WTC11 (cell line): ENCODE results near the gene PDGFRB. TPM values are rescaled to one million over a fixed set of nuclear protein-coding genes. Genes with fewer than 3 reads are reported as not detected.

Experiments used
- ATAC-seq: fragments of 200-7000 bp; cut with Tn5 transposase; 2 replicates; pipeline ENCODE4 v1.10.0; 2021; ENCODE audit warnings: mild to moderate bottlenecking, moderate library complexity
- CTCF ChIA-PET: fragments of 300-600 bp; sonication (Branson Sonifier 250); formaldehyde crosslinking; loops from one replicate; lab custom pipeline; 2021; ENCODE audit warnings: antibody characterized with exemption; lab: Charles Lee
- POLR2A ChIA-PET: fragments of 350-600 bp; sonication (Branson Sonifier 250); formaldehyde crosslinking; loops from one replicate; lab custom pipeline; 2021; ENCODE audit warnings: antibody characterized with exemption; lab: Charles Lee
- DNase-seq: peaks from one replicate; pipeline ENCODE4 v3.0.0; 2021; ENCODE audit warnings: low spot score
- H3K27ac Mint-ChIP-seq: 2 replicates; pipeline ENCODE4 v1.8.0; 2021; ENCODE audit warnings: mixed read lengths
- H3K27me3 Mint-ChIP-seq: 2 replicates; pipeline ENCODE4 v1.8.0; 2021; ENCODE audit warnings: low read depth, mild to moderate bottlenecking, moderate library complexity, mixed read lengths
- H3K36me3 Mint-ChIP-seq: 2 replicates; pipeline ENCODE4 v1.8.0; 2021; ENCODE audit warnings: mixed read lengths
- H3K4me1 Mint-ChIP-seq: 2 replicates; pipeline ENCODE4 v1.8.0; 2022; ENCODE audit warnings: mixed read lengths
- H3K4me3 Mint-ChIP-seq: 2 replicates; pipeline ENCODE4 v1.8.0; 2021; ENCODE audit warnings: mild to moderate bottlenecking, moderate library complexity, mixed read lengths
- H3K9me3 Mint-ChIP-seq: 2 replicates; pipeline ENCODE4 v1.8.0; 2021; ENCODE audit warnings: mixed read lengths
- E2F5 ChIP-seq: sonication (generic); formaldehyde crosslinking; IDR thresholded peaks from 2 replicates; pipeline ENCODE4 v1.8.1; 2022; ENCODE audit warnings: mild to moderate bottlenecking, moderate library complexity, missing genetic modification reagents
- FOXJ3 ChIP-seq: sonication (generic); formaldehyde crosslinking; IDR thresholded peaks from 2 replicates; pipeline ENCODE4 v1.9.0; 2021; ENCODE audit warnings: missing genetic modification reagents, mild to moderate bottlenecking, borderline replicate concordance
- JAZF1 ChIP-seq: fragments of 250-450 bp; sonication (Bioruptor Pico); IDR thresholded peaks from 2 replicates; pipeline ENCODE4 v1.9.0; 2021; ENCODE audit warnings: moderate library complexity, mild to moderate bottlenecking, inconsistent platforms
- JUN ChIP-seq: sonication (generic); formaldehyde crosslinking; IDR thresholded peaks from 2 replicates; pipeline ENCODE4 v1.8.0; 2023; ENCODE audit warnings: mild to moderate bottlenecking, missing genetic modification reagents
- PRRX2 ChIP-seq: fragments of 250-450 bp; sonication (Bioruptor Pico); IDR thresholded peaks from 2 replicates; pipeline ENCODE4 v1.8.0; 2021; ENCODE audit warnings: mild to moderate bottlenecking
- TCF7 ChIP-seq: sonication (generic); formaldehyde crosslinking; IDR thresholded peaks from 2 replicates; pipeline ENCODE4 v1.8.0; 2022; ENCODE audit warnings: mild to moderate bottlenecking, low read depth, missing genetic modification reagents, moderate library complexity
- ZNF232 ChIP-seq: sonication (generic); formaldehyde crosslinking; IDR thresholded peaks from 2 replicates; pipeline ENCODE4 v1.8.0; 2022; ENCODE audit warnings: mild to moderate bottlenecking, missing genetic modification reagents
- ZNF263 ChIP-seq: sonication (generic); formaldehyde crosslinking; IDR thresholded peaks from 2 replicates; pipeline ENCODE4 v1.8.1; 2022; ENCODE audit warnings: low read depth, mild to moderate bottlenecking, moderate library complexity, missing genetic modification reagents
- ZNF512 ChIP-seq: sonication (generic); formaldehyde crosslinking; IDR thresholded peaks from 2 replicates; pipeline ENCODE4 v1.8.1; 2022; ENCODE audit warnings: missing genetic modification reagents, borderline replicate concordance
- total RNA-seq: library from RNA; stranded (reverse); gene quantifications from 3 replicates; pipeline ENCODE4 v1.2.3, GENCODE V29; 2021
- TF ChIP-seq, protein P1 (sequence below): sonication (generic); formaldehyde crosslinking; IDR thresholded peaks from 2 replicates; pipeline ENCODE4 v1.8.1; 2022; ENCODE audit warnings: low read depth, missing genetic modification reagents, borderline replicate concordance
- TF ChIP-seq, protein P2 (sequence below): sonication (generic); formaldehyde crosslinking; IDR thresholded peaks from 2 replicates; pipeline ENCODE4 v1.8.1; 2023; ENCODE audit warnings: mild to moderate bottlenecking, moderate library complexity, missing genetic modification reagents
- TF ChIP-seq, protein P3 (sequence below): sonication (generic); formaldehyde crosslinking; conservative IDR thresholded peaks from 2 replicates; pipeline ENCODE4 v1.8.1; 2022; ENCODE audit warnings: mild to moderate bottlenecking, missing genetic modification reagents
- TF ChIP-seq, protein P4 (sequence below): fragments of 250-450 bp; sonication (Bioruptor Pico); conservative IDR thresholded peaks from 2 replicates; pipeline ENCODE4 v1.9.0; 2021; ENCODE audit warnings: mild to moderate bottlenecking
- TF ChIP-seq, protein P5 (sequence below): fragments of 250-450 bp; sonication (Bioruptor Pico); IDR thresholded peaks from 2 replicates; pipeline ENCODE4 v1.8.0; 2021; ENCODE audit warnings: mild to moderate bottlenecking
- TF ChIP-seq, protein P6 (sequence below): sonication (generic); formaldehyde crosslinking; IDR thresholded peaks from 2 replicates; pipeline ENCODE4 v1.8.0; 2022; ENCODE audit warnings: mild to moderate bottlenecking, missing genetic modification reagents
- TF ChIP-seq, protein P7 (sequence below): sonication (generic); formaldehyde crosslinking; IDR thresholded peaks from 2 replicates; pipeline ENCODE4 v1.8.1; 2023; ENCODE audit warnings: mild to moderate bottlenecking, missing genetic modification reagents

The PDGFRB gene
- total RNA-seq, 1 experiment from 2014 or later = 5.1 TPM

GRCh38 chr5:150104550-150104870, 51.1 kb downstream of the PDGFRB start (continued):
- TF ChIP-seq ZNF512 (CRISPR knock-in tag) (no peak), ZNF232 (CRISPR knock-in tag) (no peak), E2F5 (CRISPR knock-in tag) (no peak), FOXJ3 (CRISPR knock-in tag) (no peak)
- TF ChIP-seq, protein P1, sequence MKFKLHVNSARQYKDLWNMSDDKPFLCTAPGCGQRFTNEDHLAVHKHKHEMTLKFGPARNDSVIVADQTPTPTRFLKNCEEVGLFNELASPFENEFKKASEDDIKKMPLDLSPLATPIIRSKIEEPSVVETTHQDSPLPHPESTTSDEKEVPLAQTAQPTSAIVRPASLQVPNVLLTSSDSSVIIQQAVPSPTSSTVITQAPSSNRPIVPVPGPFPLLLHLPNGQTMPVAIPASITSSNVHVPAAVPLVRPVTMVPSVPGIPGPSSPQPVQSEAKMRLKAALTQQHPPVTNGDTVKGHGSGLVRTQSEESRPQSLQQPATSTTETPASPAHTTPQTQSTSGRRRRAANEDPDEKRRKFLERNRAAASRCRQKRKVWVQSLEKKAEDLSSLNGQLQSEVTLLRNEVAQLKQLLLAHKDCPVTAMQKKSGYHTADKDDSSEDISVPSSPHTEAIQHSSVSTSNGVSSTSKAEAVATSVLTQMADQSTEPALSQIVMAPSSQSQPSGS (CRISPR knock-in tag) = no peak
- TF ChIP-seq, protein P2, sequence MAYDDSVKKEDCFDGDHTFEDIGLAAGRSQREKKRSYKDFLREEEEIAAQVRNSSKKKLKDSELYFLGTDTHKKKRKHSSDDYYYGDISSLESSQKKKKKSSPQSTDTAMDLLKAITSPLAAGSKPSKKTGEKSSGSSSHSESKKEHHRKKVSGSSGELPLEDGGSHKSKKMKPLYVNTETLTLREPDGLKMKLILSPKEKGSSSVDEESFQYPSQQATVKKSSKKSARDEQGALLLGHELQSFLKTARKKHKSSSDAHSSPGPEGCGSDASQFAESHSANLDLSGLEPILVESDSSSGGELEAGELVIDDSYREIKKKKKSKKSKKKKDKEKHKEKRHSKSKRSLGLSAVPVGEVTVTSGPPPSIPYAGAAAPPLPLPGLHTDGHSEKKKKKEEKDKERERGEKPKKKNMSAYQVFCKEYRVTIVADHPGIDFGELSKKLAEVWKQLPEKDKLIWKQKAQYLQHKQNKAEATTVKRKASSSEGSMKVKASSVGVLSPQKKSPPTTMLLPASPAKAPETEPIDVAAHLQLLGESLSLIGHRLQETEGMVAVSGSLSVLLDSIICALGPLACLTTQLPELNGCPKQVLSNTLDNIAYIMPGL = no peak

GRCh38 chr5:150103678-150104549, 51.7 kb downstream of the PDGFRB start:
- Mint-ChIP-seq H3K27ac (no peak overlapping the region), H3K27me3 (no peaks in the 10 kb centered on the region), H3K4me1 (no peaks in the 10 kb centered on the region), H3K36me3 (no peaks in the 10 kb centered on the region), H3K4me3 (no peak overlapping the region), H3K9me3 (peaks cover 4% of the 10 kb centered on the region)
- no peak for DNase-seq
- TF ChIP-seq FOXJ3 (CRISPR knock-in tag) (no peak), TCF7 (no peak), PRRX2 (CRISPR knock-in tag) (no peak), ZNF263 (no peak), JAZF1 (CRISPR knock-in tag) (no peak), JUN (CRISPR knock-in tag) (no peak)
- TF ChIP-seq, protein P3, sequence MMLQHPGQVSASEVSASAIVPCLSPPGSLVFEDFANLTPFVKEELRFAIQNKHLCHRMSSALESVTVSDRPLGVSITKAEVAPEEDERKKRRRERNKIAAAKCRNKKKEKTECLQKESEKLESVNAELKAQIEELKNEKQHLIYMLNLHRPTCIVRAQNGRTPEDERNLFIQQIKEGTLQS (CRISPR knock-in tag) = no peak
- TF ChIP-seq, protein P4, sequence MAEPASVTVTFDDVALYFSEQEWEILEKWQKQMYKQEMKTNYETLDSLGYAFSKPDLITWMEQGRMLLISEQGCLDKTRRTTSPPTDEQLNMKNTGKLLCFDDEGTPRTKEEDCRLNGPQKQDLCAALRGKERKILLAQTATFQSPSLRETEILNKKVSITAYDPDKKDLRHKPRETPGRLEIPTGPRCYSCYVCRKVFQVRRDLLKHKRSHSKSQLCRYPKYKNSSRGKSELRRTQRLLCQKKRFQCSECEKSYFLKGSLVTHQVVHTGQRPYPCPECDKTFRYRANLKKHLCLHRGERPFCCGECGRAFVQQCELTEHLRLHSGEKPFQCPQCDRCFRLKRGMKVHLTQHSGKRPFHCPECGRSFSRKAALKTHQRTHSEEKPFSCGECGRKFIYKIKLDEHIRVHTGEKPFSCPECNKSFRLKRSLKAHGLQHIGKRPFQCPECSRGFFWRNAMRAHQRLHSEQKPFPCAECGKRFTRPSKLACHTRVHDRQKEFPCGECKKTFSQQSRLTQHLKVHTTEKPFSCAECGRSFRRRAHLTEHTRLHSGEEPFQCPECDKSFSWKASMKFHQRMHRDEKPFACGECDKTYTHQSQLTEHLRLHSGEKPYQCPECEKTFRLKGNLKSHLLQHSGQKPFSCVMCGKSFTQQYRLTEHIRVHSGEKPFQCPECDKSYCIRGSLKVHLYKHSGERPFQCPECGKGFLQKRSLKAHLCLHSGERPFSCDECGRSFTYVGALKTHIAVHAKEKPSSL (CRISPR knock-in tag) = no peak
- TF ChIP-seq, protein P5, sequence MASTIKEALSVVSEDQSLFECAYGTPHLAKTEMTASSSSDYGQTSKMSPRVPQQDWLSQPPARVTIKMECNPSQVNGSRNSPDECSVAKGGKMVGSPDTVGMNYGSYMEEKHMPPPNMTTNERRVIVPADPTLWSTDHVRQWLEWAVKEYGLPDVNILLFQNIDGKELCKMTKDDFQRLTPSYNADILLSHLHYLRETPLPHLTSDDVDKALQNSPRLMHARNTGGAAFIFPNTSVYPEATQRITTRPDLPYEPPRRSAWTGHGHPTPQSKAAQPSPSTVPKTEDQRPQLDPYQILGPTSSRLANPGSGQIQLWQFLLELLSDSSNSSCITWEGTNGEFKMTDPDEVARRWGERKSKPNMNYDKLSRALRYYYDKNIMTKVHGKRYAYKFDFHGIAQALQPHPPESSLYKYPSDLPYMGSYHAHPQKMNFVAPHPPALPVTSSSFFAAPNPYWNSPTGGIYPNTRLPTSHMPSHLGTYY = no peak
- TF ChIP-seq, protein P6, sequence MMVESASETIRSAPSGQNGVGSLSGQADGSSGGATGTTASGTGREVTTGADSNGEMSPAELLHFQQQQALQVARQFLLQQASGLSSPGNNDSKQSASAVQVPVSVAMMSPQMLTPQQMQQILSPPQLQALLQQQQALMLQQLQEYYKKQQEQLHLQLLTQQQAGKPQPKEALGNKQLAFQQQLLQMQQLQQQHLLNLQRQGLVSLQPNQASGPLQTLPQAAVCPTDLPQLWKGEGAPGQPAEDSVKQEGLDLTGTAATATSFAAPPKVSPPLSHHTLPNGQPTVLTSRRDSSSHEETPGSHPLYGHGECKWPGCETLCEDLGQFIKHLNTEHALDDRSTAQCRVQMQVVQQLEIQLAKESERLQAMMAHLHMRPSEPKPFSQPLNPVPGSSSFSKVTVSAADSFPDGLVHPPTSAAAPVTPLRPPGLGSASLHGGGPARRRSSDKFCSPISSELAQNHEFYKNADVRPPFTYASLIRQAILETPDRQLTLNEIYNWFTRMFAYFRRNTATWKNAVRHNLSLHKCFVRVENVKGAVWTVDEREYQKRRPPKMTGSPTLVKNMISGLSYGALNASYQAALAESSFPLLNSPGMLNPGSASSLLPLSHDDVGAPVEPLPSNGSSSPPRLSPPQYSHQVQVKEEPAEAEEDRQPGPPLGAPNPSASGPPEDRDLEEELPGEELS = no peak
- TF ChIP-seq, protein P7, sequence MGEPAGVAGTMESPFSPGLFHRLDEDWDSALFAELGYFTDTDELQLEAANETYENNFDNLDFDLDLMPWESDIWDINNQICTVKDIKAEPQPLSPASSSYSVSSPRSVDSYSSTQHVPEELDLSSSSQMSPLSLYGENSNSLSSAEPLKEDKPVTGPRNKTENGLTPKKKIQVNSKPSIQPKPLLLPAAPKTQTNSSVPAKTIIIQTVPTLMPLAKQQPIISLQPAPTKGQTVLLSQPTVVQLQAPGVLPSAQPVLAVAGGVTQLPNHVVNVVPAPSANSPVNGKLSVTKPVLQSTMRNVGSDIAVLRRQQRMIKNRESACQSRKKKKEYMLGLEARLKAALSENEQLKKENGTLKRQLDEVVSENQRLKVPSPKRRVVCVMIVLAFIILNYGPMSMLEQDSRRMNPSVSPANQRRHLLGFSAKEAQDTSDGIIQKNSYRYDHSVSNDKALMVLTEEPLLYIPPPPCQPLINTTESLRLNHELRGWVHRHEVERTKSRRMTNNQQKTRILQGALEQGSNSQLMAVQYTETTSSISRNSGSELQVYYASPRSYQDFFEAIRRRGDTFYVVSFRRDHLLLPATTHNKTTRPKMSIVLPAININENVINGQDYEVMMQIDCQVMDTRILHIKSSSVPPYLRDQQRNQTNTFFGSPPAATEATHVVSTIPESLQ (CRISPR knock-in tag) = no peak
- no peak for ATAC-seq
- CTCF ChIA-PET = no interaction called here
- POLR2A ChIA-PET = no interaction called here
